A549 (cell line): ENCODE data around the gene VASN. TPM values are rescaled to one million over a fixed set of nuclear protein-coding genes. Genes with fewer than 3 reads are reported as not detected.

Experiments used
- ATAC-seq, 2 experiments: fragments of 200-7000 bp in 1 of 2; fragments of >200 bp in 1 of 2; cut with Nextera tagmentation in 1 of 2; cut with Tn5 transposase in 1 of 2; 3 replicates each; pipeline versions ENCODE4 v1.8.0 to v1.9.1; 2018 to 2020; ENCODE audit warnings: mild to moderate bottlenecking in 1 of 2, moderate library complexity in 1 of 2
- CTCF ChIA-PET: fragments of 300-600 bp; sonication (Branson Sonifier 250); formaldehyde crosslinking; extraction: SDS; loops from one replicate; lab custom pipeline; 2021; ENCODE audit warnings: antibody characterized with exemption, inconsistent platforms; lab: Yijun Ruan, JAX
- POLR2A ChIA-PET: fragments of 350-600 bp; formaldehyde crosslinking; extraction: SDS; loops from one replicate; lab custom pipeline; 2021; ENCODE audit warnings: antibody characterized with exemption, inconsistent platforms; lab: Yijun Ruan, JAX
- DNase-seq, 2 experiments: peaks; one replicate each; pipeline versions ENCODE4 v3.0.0 to v3.0.0-alpha.2; 2011 to 2016; ENCODE audit warnings: low read depth in 1 of 2, low spot score in 1 of 2
- FAIRE-seq: peaks from 2 replicates; lab custom pipeline; 2011; peaks lifted over from hg19 to GRCh38; lab: Jason Lieb, UNC
- H3K27ac ChIP-seq, 2 experiments: fragments of >200 bp; sonication (Bioruptor Twin); formaldehyde crosslinking; 3 replicates each; pipeline ENCODE4 v1.5.1; 2016 to 2017
- H3K4me1 ChIP-seq: fragments of >200 bp; sonication (Bioruptor Twin); formaldehyde crosslinking; 3 replicates; pipeline ENCODE4 v1.6.1; 2016
- H3K4me2 ChIP-seq: fragments of >200 bp; sonication (Bioruptor Twin); formaldehyde crosslinking; 3 replicates; pipeline ENCODE4 v1.6.1; 2016
- H3K4me3 ChIP-seq: fragments of >200 bp; sonication (Bioruptor Twin); formaldehyde crosslinking; 3 replicates; pipeline ENCODE4 v1.5.1; 2016
- H3K9me3 ChIP-seq: fragments of >200 bp; sonication (Bioruptor Twin); formaldehyde crosslinking; 3 replicates; pipeline ENCODE4 v1.6.1; 2016
- ATOH8 ChIP-seq: fragments of 250-450 bp; sonication (Bioruptor Pico); IDR thresholded peaks from 2 replicates; pipeline ENCODE4 v1.5.0; 2020; ENCODE audit warnings: low read depth, mild to moderate bottlenecking, moderate library complexity
- CBX2 ChIP-seq: fragments of 200-600 bp; sonication (generic); IDR thresholded peaks from 2 replicates; pipeline ENCODE4 v1.6.1; 2016; ENCODE audit warnings: low read depth, mild to moderate bottlenecking, borderline replicate concordance
- CHD2 ChIP-seq: fragments of 150-350 bp; IDR thresholded peaks from 2 replicates; pipeline ENCODE4 v1.6.1; 2014; ENCODE audit warnings: low read length; ENCODE audit not compliant: partially characterized antibody
- CTCF ChIP-seq: fragments of >200 bp; sonication (Bioruptor Twin); formaldehyde crosslinking; IDR thresholded peaks from 3 replicates; pipeline ENCODE4 v1.5.1; 2016
- E2F6 ChIP-seq: IDR thresholded peaks from 2 replicates; pipeline ENCODE4 v1.6.1; 2012; ENCODE audit warnings: low read depth, borderline replicate concordance
- EHMT2 ChIP-seq: fragments of 200-600 bp; sonication (generic); IDR thresholded peaks from 2 replicates; pipeline ENCODE4 v1.6.1; 2016; ENCODE audit warnings: antibody characterized with exemption, low read depth, mild to moderate bottlenecking, moderate library complexity
- ELK1 ChIP-seq: fragments of 150-350 bp; IDR thresholded peaks from 2 replicates; pipeline ENCODE4 v1.6.1; 2014; ENCODE audit warnings: low read depth, mild to moderate bottlenecking, low read length
- ESRRA ChIP-seq: fragments of 150-350 bp; IDR thresholded peaks from 2 replicates; pipeline ENCODE4 v1.6.1; 2014; ENCODE audit warnings: mild to moderate bottlenecking, low read length, borderline replicate concordance
- FOSL2 ChIP-seq, 2 experiments: fragments of 450-650 bp in 1 of 2; fragments of >200 bp in 1 of 2; sonication (Bioruptor Twin) in 1 of 2; formaldehyde crosslinking; IDR thresholded peaks; 2 replicates each; pipeline versions ENCODE4 v1.5.0 to v1.6.1; 2016 to 2020; ENCODE audit warnings: mild to moderate bottlenecking in 1 of 2, moderate library complexity in 1 of 2
- FOXS1 ChIP-seq: fragments of 250-450 bp; sonication (Bioruptor Pico); IDR thresholded peaks from 2 replicates; pipeline ENCODE4 v1.5.0; 2020; ENCODE audit warnings: mild to moderate bottlenecking, moderate library complexity
- HES2 ChIP-seq: fragments of >200 bp; sonication (Bioruptor Twin); formaldehyde crosslinking; IDR thresholded peaks from 2 replicates; pipeline ENCODE4 v1.6.1; 2016
- HEYL ChIP-seq: fragments of 250-450 bp; sonication (Bioruptor Pico); IDR thresholded peaks from 2 replicates; pipeline ENCODE4 v1.8.0; 2021; ENCODE audit warnings: mild to moderate bottlenecking, moderate library complexity
- JUN ChIP-seq, 2 experiments: fragments of >200 bp; sonication (Bioruptor Twin); formaldehyde crosslinking; IDR thresholded peaks; 2 replicates in 1 of 2; 3 replicates in 1 of 2; pipeline ENCODE4 v1.6.1; 2016 to 2017
- KDM1A ChIP-seq: fragments of 200-600 bp; sonication (generic); IDR thresholded peaks from 2 replicates; pipeline ENCODE4 v1.6.1; 2016; ENCODE audit warnings: low read depth, mild to moderate bottlenecking
- MAX ChIP-seq: IDR thresholded peaks from 2 replicates; pipeline ENCODE4 v1.6.1; 2012
- NPAS2 ChIP-seq: fragments of 250-450 bp; sonication (Bioruptor Pico); IDR thresholded peaks from 2 replicates; pipeline ENCODE4 v1.8.0; 2022; ENCODE audit warnings: mild to moderate bottlenecking, moderate library complexity, borderline replicate concordance
- NR3C1 ChIP-seq: fragments of >200 bp; sonication (Bioruptor Twin); formaldehyde crosslinking; IDR thresholded peaks from 3 replicates; pipeline ENCODE4 v1.6.1; 2017
- POLR2A ChIP-seq: IDR thresholded peaks from 2 replicates; pipeline ENCODE4 v1.6.1; 2012; ENCODE audit warnings: mild to moderate bottlenecking, low read length
- RARB ChIP-seq: fragments of 250-450 bp; sonication (Bioruptor Pico); IDR thresholded peaks from 2 replicates; pipeline ENCODE4 v1.8.0; 2021; ENCODE audit warnings: mild to moderate bottlenecking, moderate library complexity
- RCOR1 ChIP-seq: fragments of 150-350 bp; IDR thresholded peaks from 2 replicates; pipeline ENCODE4 v1.6.1; 2014; ENCODE audit warnings: antibody characterized with exemption, low read length, low read depth
- RFX5 ChIP-seq: fragments of 450-650 bp; IDR thresholded peaks from 2 replicates; pipeline ENCODE4 v1.7.1; 2014; ENCODE audit warnings: antibody characterized with exemption, mild to moderate bottlenecking, moderate library complexity
- SMC3 ChIP-seq: fragments of >200 bp; sonication (Bioruptor Twin); formaldehyde crosslinking; IDR thresholded peaks from 3 replicates; pipeline ENCODE4 v1.6.1; 2018; ENCODE audit warnings: inconsistent platforms
- TFCP2L1 ChIP-seq: fragments of 250-450 bp; sonication (Bioruptor Pico); IDR thresholded peaks from 2 replicates; pipeline ENCODE4 v1.5.0; 2021; ENCODE audit warnings: mild to moderate bottlenecking
- TP53 ChIP-seq: fragments of 250-450 bp; sonication (Bioruptor Pico); IDR thresholded peaks from 2 replicates; pipeline ENCODE4 v1.5.0; 2021; ENCODE audit warnings: mild to moderate bottlenecking, moderate library complexity
- ZC3H11A ChIP-seq: fragments of 450-650 bp; IDR thresholded peaks from 2 replicates; pipeline ENCODE4 v1.6.1; 2014; ENCODE audit warnings: antibody characterized with exemption, mild to moderate bottlenecking
- WGBS: methylation state at CpG from one replicate; pipeline ENCODE4 v1.1.6; 2017; ENCODE audit errors: missing lambda C conversion rate; 5-methylcytosine and 5-hydroxymethylcytosine counted together
- polyA plus RNA-seq, 4 experiments: library from polyadenylated mRNA; depleted of rRNA in 3 of 4; stranded (reverse); fragments of >200 nt; fragmentation: RNase III in 1 of 4; extraction: RNeasy Plus Mini Kit Qiagen cat#74134 plus additional on column Dnase treatment in 1 of 4; gene quantifications; 2 replicates in 3 of 4; 3 replicates in 1 of 4; pipeline ENCODE4 v1.2.3, GENCODE V29; 2011 to 2017

The VASN gene
- polyA plus RNA-seq, 2 of the 4 experiments (the other 2 are of a cell fraction), result 2.3 to 4.0 TPM

GRCh38 chr16:4347765-4348509, 23.7 kb upstream of the VASN start:
- TF ChIP-seq RARB (CRISPR knock-in tag) (no peak), KDM1A (no peak), ELK1 (no peak), EHMT2 (no peak), HEYL (CRISPR knock-in tag) (no peak), TP53 (CRISPR knock-in tag) (no peak), HES2 (no peak), ESRRA (no peak), FOXS1 (CRISPR knock-in tag) (no peak), POLR2A (no peak), FOSL2 (IDR thresholded peaks at IDR 0.05) (no peak), FOSL2 (CRISPR knock-in tag; IDR thresholded peaks at IDR 0.05) (no peak)
- TF ChIP-seq, all 56 proteins: peak for 0
- WGBS, result 86% methylated on average over 13 of the region's 17 CpGs
- Histone ChIP-seq H3K4me1 (peaks cover 35% of the 10 kb centered on the region), H3K4me2 (no peak overlapping the region), H3K4me3 (no peak overlapping the region), H3K9me3 (no peaks in the 10 kb centered on the region), H3K27ac (no peak overlapping the region)
- ChIA-PET POLR2A (no interaction called here), CTCF (interaction anchor here (0.6 to 12.6 kb wide), 13 partner anchors 10 to 95 kb away, joined by 3 to 231 read pairs (median 4); no protein-coding TSS in a partner anchor)
- FAIRE-seq (no peak), ATAC-seq (no peak), DNase-seq (no peak)

GRCh38 chr16:4349332-4349731, 22.3 kb upstream of the VASN start:
- ChIA-PET CTCF (interaction anchor here (0.6 to 12.6 kb wide), 14 partner anchors 7 to 95 kb away, joined by 3 to 231 read pairs (median 3); no protein-coding TSS in a partner anchor), POLR2A (no interaction called here)
- Histone ChIP-seq H3K4me1 (peaks cover 35% of the 10 kb centered on the region), H3K4me2 (peak overlapping the region; percentile 64), H3K4me3 (no peak overlapping the region), H3K9me3 (no peaks in the 10 kb centered on the region), H3K27ac (no peak overlapping the region)
- TF ChIP-seq JUN (IDR thresholded peaks at IDR 0.05) (no peak), CBX2 (no peak), NPAS2 (no peak), NR3C1 (no peak), TFCP2L1 (CRISPR knock-in tag) (no peak), TP53 (CRISPR knock-in tag) (no peak), POLR2A (no peak), CTCF (no peak)
- ATAC-seq (no peak), FAIRE-seq (no peak), DNase-seq (no peak)
- 90% methylated on average over 5 of the region's 5 CpGs for WGBS

GRCh38 chr16:4350365-4350786, 21.3 kb upstream of the VASN start:
- DNase-seq, result no peak
- no peak for FAIRE-seq
- no peaks in the 10 kb centered on the region for H3K9me3 ChIP-seq
- H3K4me1 ChIP-seq, result peaks cover 27% of the 10 kb centered on the region
- peak overlapping the region; percentile 94 to 99 for H3K27ac ChIP-seq
- CTCF ChIA-PET, result interaction anchor here (0.9 to 12.6 kb wide), 13 partner anchors 9 to 97 kb away, joined by 3 to 231 read pairs (median 6); no protein-coding TSS in a partner anchor
- H3K4me2 ChIP-seq, result peak overlapping the region; percentile 64
- ATAC-seq, result no peak
- WGBS, result 29% methylated on average over 23 of the region's 24 CpGs
- H3K4me3 ChIP-seq, result peak overlapping the region; percentile 90
- POLR2A ChIA-PET, result interaction anchor here (1.0 to 1.5 kb wide), 3 partner anchors 60 to 78 kb away, joined by 3 to 5 read pairs (median 3); partner anchors contain the start of gene TFAP4
- TF ChIP-seq FOXS1 (CRISPR knock-in tag) (no peak), RCOR1 (no peak), E2F6 (no peak), RFX5 (no peak), ELK1 (no peak), MAX (no peak), ZC3H11A (no peak), ATOH8 (CRISPR knock-in tag) (no peak), JUN (IDR thresholded peaks at IDR 0.05) (no peak), SMC3 (no peak), TFCP2L1 (CRISPR knock-in tag) (no peak), CBX2 (no peak), KDM1A (no peak), POLR2A (no peak), CHD2 (no peak)
